Measurements from ENCODE around the gene ITSN1. TPM values are rescaled to one million over a fixed set of nuclear protein-coding genes. Genes with fewer than 3 reads are reported as not detected.
"Not testable (repeated sequence)": the region's sequence is repeated elsewhere in the genome, so short reads cannot be mapped to it uniquely, and the experiment has no call there.

Gene ITSN1
- total RNA-seq, 1 donor from 2014 or later, result 57.3 TPM

DNA sequence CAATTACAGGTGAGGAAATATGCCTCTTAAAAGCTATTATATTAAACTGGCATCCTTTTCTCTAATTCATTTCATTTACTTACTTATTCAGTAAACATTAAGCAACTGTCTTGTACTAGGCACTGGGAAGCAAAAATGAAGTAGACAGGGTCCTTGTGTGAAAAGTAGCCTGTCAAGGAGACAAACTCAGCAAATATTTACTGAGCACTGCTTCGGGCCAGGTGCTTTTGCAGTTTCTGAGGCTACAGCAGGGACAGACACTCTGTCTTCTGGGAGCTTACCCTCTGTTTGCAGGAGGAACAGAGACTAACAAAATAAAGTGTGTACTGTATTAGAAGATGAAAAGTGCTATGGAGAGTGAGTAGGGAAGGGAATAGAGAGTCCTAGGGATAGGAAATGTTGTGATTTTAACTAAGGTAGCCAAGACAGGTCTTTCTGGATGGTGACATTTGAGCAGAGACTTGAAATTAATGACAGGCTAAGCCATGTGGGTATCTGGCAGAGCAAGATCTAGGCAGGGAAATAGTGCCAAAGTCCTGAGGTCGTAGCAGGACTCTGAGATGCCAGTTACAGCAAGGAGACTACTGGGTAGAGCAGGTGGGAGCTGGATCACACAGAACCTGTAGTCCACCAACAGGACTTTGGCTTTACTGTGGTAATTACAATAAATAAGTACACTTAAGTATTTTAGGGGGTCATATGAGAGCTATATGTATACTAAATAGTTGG lies 133.0 kb downstream of the ITSN1 start:
- DNase-seq, result no peak

DNA sequence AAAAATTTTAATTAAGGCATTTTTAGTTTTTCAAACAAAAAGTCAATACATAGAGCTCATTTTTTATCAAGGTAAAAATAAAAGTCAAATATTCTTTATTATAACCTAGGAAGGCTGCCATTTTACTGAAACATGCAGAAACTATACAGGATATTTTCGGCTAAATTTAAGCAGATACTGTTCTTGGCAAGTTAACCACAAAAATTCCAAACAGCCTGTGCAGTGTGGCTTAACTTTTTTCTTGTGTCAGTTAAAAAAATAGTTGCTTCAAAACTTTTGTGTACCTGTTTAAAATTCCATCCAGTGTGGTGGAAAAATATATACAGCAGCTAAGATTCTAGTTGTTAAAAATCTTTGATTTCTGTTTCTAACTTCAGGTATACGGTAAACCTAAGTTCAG lies 138.3 kb downstream of the ITSN1 start:
- DNase-seq, result no peak

DNA sequence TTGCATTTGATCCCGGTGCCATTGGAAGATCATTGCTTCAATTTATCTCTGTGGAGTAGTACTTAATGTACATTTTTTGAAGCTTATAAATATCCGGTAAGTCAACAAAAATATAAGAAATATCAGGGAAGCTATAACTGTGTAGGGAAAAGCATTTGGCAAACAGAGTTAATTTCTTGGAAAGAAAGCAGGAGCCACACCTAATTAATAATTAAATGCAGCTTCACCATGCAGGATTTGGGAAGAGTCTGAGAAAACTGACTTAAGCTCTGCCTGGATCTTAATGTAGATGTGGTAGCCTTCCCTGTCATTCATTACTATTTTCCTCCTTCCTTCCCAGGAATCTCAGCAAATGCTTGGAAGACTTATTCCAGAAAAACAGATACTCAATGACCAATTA lies 138.8 kb downstream of the ITSN1 start:
- DNase-seq, result no peak

DNA sequence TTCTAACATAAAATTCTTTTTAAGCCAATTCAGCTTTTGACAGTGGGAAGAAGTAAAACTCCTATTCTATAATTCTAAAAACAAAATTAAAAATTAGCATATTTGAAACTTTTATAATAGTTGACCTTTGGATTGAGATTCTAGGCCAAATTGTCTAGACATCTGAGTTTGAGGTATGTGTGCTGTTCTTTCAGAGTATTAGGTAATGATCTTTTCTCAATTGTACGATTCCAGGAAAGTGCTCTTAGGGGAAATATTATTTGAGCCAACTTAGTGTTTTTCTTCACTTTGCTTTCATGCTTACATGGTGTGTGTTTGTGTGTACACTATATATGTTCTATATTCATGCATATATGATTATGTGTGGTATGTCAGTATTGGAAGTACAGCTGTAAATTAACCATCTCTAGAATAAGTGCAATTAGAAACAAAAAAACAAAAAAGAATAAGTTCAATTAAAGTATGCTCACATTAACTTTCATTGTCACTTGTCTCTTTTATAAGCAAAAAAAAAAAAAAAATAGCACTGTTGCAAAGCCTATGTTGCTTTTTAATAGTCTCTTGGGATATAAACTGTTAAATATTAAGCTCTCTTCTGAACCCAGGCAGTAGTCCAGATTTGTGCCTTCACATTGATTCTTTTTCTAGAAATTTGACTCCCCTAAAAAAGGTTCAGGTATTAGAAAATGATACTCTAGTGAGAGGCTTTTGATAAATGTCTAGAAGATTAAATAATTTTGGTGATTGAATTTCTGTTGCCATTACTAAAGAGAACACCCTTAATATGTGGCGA lies 141.1 kb downstream of the ITSN1 start:
- no peak for DNase-seq

DNA sequence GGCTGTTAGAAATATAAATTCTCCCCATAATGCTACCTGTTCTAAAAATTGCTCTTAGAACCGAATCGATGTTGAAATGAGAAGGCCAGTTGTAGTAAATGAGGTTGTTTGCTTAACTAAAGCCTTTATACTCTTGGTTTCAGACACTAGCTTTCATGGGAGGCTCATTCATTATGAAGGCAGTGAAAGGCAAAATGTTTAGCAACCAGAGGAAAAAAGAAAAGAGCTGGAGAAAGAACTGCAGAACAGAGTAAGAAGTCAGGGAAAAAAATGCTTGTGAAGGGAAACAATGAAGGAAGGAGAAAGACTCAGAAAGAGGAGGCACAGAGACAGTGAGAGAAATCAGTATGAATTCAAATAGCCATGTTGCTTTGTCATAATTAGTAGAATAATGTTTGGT lies 145.1 kb downstream of the ITSN1 start:
- no peak for DNase-seq

DNA sequence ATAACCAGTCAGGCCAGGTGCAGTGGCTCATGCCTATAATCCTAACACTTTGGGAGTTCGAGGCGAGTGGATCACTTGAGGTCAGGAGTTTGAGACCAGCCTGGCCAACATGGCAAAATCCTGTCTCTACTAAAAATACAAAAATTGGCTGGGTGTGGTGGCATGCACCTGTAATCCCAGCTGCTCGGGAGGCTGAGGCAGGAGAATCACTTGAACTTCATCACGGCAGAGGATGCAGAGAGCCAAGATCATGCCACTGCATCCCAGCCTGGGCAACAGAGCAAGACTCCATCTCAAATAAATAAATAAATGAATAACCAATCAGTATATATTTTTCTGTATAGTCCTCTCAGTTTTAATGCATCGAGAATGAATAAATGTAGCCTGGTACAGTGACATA lies 146.1 kb downstream of the ITSN1 start:
- DNase-seq, result not testable (repeated sequence)

DNA sequence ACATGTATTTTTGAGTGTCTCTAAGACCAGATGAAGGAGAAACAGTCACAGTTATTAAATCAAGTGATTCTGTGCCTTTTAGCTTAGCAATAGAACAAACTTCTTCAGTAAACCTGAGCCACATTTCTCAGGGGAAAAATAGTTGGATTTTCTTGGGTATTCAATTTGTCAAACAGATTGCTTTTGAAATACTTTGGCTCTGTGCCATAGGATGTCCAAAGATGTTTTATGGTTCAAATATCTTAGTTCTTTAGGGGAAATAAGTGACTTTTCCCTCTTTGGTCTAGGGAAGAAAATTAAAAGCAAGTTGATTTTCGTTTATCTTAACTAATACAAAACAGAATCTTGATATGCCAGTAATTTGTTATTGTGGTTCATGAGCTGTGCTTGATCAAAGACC lies 147.4 kb downstream of the ITSN1 start:
- DNase-seq, result peak; percentile 36

DNA sequence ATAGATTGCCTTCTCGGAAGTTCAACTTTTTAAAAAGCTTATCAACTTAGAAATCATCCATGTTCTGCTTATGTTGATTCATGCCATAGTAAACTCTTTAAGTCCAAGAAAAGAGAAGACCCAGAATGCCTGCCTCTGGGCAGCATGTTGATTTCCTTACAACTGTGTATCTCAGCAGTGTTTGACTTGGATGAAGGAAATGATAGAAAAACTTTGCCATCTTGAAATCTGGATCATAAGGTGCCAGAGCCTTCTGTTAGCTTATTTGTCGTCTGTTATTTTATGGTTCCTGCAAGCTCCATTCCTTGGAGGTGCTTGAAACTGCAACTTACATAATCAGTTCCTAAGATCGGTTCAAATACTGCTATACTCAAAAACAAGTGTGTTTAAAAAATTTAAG lies 148.8 kb downstream of the ITSN1 start:
- DNase-seq, result no peak

DNA sequence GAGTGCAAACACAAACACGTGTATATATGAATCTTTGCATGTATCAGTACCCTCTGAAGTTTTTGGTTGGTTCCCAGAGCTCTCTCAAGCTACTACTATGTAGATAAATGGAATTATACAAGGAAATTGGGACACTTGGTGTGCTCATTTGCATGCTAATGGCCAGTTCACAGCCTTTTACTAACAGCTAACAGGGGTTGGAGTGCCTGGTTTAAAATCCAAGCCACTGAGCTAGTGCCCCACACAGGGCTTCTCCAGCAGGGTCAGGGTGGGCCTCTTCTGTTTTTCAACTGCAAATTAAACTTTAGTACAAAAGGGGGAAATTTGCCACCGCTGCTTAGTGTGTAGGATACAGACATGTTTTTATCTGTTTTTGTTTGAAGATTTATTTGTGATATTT lies 152.3 kb downstream of the ITSN1 start:
- DNase-seq, result no peak

DNA sequence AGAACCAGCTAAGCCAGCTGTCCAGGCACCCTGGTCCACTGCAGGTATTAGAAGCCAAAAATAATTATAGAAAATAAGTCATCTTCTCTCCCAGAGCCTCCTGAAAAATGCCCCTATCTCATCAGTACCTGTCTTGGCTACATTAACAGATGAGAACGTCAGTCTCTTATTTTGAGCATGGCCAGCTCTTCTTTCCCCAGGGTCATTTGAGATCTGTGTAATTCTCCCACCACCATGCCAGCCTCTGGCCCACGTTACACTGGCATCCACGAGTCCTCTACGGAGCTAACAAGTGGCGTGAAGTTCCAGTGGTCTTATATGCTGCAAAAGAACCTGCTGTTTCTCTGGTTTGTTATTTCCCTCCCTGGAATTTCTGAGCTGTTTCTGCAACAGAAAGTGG lies 155.3 kb downstream of the ITSN1 start:
- no peak for DNase-seq

DNA sequence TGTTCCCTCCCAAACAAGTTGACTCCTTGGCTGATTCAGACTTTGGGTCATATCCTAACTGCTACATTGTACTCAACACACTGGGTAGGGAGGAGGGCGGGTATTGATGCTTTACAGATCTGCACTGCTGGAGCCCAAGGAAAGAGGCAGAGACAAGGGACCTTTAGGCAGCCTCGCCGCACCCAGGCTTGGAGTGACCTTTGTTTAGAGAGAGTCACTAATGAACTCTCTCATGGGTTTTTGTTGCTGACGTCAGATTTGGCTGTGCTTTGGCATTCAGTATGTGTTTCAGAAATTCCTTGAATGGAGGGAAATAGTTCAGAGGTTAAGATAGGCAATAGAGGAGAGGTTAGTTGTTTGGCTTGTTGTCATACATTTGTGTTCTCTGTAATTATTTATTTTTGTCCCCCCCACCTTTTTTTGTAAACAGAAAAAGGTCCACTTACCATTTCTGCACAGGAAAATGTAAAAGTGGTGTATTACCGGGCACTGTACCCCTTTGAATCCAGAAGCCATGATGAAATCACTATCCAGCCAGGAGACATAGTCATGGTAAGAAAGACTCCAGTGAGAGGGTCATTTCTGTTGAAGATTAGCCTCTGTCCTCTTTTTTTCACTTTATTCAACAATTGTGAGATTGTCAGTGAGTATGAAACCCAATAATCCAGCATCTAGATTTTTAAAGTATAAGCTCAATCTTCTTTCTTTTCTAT lies 157.2 kb downstream of the ITSN1 start:
- DNase-seq, result no peak

DNA sequence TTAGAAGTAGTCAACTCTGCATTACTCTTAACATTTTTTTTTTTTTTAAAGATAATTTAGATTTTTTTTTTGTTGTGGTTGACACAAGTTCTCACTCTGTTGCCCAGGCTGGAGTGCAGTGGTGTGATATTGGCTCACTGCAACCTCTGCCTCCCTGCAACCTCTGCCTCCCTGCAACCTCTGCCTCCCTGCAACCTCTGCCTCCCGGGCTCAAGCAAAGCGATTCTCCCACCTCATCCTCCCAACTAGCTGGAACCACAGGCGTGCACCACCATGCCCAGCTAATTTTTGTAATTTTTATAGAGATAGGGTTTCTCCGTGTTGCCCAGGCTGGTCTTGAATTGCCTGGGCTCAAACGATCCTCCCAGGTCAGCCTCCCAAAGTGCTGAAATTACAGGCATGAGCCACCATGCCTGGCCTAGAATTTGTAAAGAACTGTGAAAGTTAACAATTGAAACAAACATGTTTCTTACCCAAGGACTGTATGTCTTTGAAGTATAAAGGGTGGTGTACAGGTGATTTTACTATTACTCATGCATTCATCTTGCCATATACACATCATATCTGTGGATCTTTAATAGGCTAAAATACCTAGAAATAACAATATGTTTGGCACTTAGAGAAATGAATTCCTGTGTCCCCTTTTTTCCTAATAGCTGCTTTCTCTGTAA lies 158.6 kb downstream of the ITSN1 start:
- DNase-seq, result no peak

DNA sequence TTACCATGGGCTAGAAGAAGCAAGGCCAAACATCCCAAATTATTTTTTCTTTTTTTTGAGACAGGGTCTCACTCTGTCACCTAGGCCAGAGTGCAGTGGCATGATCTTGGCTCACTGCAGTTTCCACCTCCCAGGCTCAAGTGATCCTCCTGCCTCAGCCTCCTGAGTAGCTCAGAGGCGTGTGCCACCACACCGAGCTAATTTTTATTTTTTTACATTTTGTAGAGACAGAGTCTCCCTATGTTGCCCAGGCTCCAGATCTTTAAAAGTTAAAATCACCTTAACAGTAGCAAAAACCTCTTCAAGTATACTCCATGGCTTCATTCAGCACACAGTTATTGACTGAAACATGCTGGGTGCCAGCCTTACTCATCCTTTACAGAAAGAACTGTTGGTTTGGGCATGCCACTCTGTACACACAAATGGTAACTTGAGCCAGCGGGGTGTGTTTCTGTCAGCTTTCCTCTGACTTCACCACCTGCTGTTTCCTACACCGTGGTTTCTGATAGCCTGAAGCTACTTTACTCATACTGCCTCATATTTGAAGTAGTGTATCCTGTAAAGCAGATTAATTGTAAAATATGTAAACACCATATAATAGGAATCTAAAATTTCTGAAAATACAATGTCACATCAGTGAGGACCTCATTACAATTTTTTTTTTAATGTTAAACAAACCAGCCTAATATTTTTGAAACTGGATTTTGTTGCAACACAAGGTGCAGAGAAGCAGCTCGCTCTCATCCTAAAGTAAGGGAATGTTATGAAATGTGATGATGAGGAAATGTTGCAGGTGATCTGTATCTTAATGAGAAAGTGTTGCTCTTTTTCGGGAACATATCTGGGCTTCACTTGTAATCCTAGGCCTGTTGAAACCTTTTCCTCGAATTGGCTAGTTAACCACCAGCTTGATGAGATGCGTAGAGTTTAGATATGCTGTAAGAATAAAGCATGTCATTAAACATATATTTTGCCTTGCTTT lies 159.4 kb downstream of the ITSN1 start:
- peak; percentile 31 for DNase-seq

DNA sequence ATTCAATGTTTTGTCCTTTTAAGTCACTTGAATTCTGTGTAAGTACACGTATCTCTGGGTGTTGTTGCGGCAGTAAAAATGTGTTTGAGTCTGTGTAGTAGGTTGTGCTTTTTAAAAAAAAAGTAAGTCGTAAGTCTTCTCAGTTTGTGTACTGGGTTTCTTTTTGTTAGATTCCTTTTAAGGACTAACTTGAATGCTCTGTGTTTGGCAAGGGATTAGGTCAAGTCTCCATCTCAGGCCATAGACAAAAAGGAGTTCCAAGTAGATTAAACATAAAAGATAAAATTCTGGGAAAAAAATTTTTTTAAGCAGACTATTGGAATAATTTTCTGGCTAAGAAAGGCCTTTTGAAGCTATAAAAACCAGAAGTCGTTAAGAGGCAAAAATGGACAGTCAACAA lies 160.2 kb downstream of the ITSN1 start:
- no peak for DNase-seq

DNA sequence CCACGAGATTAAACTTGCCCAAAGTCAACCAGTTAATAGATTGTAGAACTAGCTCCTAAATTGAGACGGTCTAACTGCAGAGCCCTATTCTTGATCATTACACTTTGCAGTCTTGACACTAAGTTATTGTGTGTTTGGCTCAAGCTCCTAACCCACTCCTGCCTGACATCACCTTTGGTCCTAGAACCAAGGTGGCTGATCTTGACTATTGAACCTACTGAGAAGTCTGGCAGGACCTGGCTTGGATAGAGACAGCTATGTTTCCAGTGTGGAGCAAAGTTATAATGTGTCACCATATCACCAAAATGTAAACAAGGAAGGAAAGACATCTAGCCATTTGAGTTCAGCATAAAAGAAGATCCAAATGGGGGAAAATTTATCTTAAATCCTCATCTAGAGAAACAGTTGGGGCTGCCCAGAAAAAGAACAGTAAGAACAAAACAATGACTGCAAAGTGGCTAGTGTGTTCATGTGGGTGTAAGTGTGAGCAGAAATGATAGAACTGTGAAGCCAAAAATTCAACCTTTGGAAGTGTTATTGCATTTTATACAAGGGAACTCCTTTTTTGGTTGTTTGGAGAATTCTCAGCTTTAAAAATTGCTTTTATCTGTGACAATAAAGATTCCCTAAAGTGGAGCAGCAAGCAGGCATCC lies 166.5 kb downstream of the ITSN1 start:
- DNase-seq, result no peak

DNA sequence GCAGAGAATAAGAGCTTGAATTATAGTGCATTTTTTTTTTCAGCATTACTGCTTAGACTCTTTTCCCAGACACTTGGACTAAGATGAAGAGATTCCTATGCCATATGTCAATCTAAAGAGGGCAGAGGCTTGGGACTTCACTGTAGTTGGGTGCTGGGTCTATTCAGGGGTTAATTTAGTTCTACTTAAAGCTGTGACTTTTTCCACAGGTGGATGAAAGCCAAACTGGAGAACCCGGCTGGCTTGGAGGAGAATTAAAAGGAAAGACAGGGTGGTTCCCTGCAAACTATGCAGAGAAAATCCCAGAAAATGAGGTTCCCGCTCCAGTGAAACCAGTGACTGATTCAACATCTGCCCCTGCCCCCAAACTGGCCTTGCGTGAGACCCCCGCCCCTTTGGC lies 168.5 kb downstream of the ITSN1 start:
- no peak for DNase-seq

DNA sequence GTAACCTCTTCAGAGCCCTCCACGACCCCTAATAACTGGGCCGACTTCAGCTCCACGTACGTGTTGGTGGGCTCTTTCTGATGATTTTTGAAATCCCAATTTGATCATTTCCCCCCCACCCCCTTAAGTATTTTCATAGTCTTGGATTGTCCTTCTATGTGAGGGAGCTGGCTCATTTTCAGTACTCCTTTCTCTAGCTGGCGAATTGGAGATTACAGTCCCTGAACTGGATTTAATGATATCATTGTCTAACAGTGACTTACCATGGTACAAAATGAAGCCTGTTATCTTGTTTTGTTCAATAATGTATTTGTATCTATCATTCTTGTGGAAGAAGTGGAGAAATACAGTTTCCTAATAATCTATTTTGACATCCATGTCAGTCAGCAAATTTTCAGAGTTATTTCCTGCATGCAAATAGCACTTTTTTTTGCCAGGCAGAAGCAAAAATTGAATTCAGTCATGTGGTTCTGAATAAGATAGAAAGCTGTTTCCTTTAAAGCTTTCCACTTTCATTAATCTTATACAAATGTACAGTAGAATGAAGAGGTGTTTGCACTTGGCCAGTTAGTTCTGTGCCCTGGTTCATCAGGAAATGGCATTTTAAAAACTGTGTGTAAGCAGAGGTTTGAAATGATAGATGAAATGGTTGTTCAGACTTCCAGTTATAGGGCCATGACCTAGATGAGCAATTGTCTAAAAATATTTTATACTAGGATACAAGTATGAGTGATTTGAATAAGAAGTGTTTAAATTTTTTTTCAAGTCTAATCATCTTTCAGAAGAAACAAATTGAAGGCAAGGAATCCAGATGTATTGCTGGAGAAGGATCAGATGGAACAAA lies 169.1 kb downstream of the ITSN1 start:
- peak; percentile 6 for DNase-seq

DNA sequence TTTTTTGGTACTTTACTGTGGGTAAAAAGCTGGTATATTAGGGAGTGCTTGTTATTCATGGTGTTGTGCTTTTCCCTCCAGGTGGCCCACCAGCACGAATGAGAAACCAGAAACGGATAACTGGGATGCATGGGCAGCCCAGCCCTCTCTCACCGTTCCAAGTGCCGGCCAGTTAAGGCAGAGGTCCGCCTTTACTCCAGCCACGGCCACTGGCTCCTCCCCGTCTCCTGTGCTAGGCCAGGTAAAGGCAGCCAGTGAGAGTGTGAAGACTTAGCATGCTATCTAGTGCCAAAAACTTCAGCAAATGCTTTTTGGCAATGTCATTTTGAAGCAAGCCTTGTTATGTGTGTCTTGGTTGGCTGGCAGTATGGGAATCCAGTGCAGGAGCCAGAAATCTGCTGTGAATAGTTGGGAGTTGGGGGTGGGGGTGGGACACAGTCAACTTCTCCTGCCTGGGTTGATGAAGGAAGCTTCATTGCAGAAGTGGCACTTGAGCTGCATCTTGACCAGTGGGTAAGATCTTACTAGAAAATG lies 171.6 kb downstream of the ITSN1 start:
- no peak for DNase-seq

DNA sequence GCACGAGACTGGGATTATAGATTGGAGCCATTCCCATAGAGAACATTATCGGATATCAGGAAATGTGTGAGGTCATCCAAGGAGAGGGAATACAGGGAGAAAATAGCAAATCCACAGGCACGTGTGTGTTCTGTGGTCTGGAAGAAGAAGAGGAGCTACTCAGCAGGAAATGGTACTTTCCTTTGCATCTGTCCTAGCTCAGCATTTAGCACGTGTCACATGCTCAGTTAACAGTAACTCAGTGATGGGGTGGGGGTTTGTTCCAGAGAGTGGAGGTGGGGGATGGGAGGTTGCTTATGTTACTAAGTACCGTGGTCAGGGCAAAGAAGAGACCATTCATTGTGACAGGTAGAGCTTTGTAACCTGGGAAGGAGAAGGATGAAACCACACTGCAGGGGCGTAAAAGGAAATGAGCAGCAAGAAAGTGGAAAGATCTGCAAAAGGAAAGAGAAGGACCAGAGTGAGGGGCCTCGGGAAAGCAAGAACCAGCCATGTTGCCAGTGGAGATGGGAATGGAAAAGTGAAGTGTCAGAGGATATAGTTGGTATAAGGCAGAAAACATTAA lies 172.9 kb downstream of the ITSN1 start:
- DNase-seq, result no peak

DNA sequence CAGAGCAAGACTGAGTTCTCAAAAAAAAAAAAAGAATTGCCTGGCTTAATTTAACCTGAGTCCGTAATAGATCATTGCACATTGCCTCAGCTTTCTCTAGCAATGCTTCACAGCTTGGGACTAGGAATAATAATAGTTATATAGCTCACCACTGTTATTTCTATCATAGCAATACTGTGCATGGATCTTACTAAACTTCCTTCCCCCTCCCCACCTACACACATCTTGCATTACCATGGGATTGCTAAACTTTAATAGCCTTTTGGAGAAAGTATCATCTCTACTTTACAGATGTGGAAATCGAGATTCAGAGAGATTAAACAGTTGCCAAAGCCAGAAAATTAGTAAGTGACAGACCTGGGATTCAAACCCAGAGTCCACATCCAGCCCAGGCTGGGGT lies 173.9 kb downstream of the ITSN1 start:
- DNase-seq, result no peak

All from dermis blood vessel endothelial cell (primary cell).